T-cell (primary cell): ENCODE measurements around the gene ATRAID. TPM values are rescaled to one million over a fixed set of nuclear protein-coding genes. Genes with fewer than 3 reads are reported as not detected.

Source experiments
- ATAC-seq, 4 experiments: fragments of 200-7000 bp in 3 of 4; fragments of 150-1000 bp in 1 of 4; cut with Tn5 transposase; replicated peaks in 1 of 4; 1 replicate in 3 of 4; 2 replicates in 1 of 4; pipeline ENCODE4 v1.10.0; 2021; ENCODE audit warnings: moderate library complexity in 3 of 4, mild to moderate bottlenecking in 2 of 4, moderate number of reproducible peaks in 1 of 4
- CTCF ChIA-PET, 2 donors: fragments of 300-600 bp; sonication (Branson Sonifier 250); formaldehyde crosslinking; loops; one replicate each; lab custom pipeline; 2022; ENCODE audit warnings: antibody characterized with exemption in 2 of 2; lab: Charles Lee
- POLR2A ChIA-PET, 2 donors: fragments of 300-600 bp; sonication (Branson Sonifier 250); formaldehyde crosslinking; loops; one replicate each; lab custom pipeline; 2022; ENCODE audit warnings: antibody characterized with exemption in 2 of 2; lab: Charles Lee
- DNase-seq, 35 experiments: peaks; one replicate each; pipeline versions ENCODE4 v3.0.0 to v3.0.0-alpha.2; 2013 to 2023
- H3K27ac ChIP-seq: one replicate; pipeline ENCODE4 v1.5.1; 2013; ENCODE audit warnings: low read length
- H3K27me3 ChIP-seq, 2 experiments: replicated peaks in 1 of 2; 1 replicate in 1 of 2; 2 replicates in 1 of 2; pipeline versions ENCODE4 v1.6.1 to v1.7.0; 2013; ENCODE audit warnings: low read length in 1 of 2, mixed read lengths in 1 of 2; ENCODE audit not compliant: control insufficient read depth in 2 of 2, insufficient read depth in 2 of 2; ENCODE audit errors: extremely low read depth in 1 of 2
- H3K36me3 ChIP-seq, 2 donors: 1 replicate in 1 of 2; 2 replicates in 1 of 2; pipeline versions ENCODE4 v1.6.1 to v1.7.0; 2013; ENCODE audit warnings: low read length in 1 of 2; ENCODE audit not compliant: control insufficient read depth in 2 of 2, insufficient read depth in 1 of 2; ENCODE audit errors: extremely low read depth in 1 of 2
- H3K4me1 ChIP-seq, 2 experiments: 1 replicate in 1 of 2; 2 replicates in 1 of 2; pipeline versions ENCODE4 v1.6.1 to v1.7.0; 2013; ENCODE audit warnings: low read length in 2 of 2, mixed read lengths in 1 of 2; ENCODE audit not compliant: insufficient read depth in 2 of 2, control insufficient read depth in 1 of 2; ENCODE audit errors: extremely low read depth in 1 of 2
- H3K4me3 ChIP-seq, 2 donors: 1 replicate in 1 of 2; 2 replicates in 1 of 2; pipeline versions ENCODE4 v1.5.1 to v1.7.0; 2013; ENCODE audit warnings: mild to moderate bottlenecking in 2 of 2, low read length in 1 of 2, moderate library complexity in 1 of 2; ENCODE audit not compliant: control insufficient read depth in 1 of 2; ENCODE audit errors: extremely low read depth in 1 of 2
- H3K9me3 ChIP-seq: 2 replicates; pipeline ENCODE4 v1.7.0; 2013
- H3K27ac Mint-ChIP-seq, 2 donors: one replicate each; pipeline ENCODE4 v1.8.0; 2020 to 2021; ENCODE audit warnings: mild to moderate bottlenecking in 2 of 2, mixed read lengths in 2 of 2
- H3K27me3 Mint-ChIP-seq, 2 donors: one replicate each; pipeline ENCODE4 v1.8.0; 2021 to 2022; ENCODE audit warnings: mixed read lengths in 2 of 2
- H3K36me3 Mint-ChIP-seq: one replicate; pipeline ENCODE4 v1.8.0; 2021; ENCODE audit warnings: mixed read lengths
- H3K4me1 Mint-ChIP-seq, 3 donors: one replicate each; pipeline ENCODE4 v1.8.0; 2020 to 2022; ENCODE audit warnings: mixed read lengths in 3 of 3, mild to moderate bottlenecking in 1 of 3
- H3K4me3 Mint-ChIP-seq, 3 donors: one replicate each; pipeline ENCODE4 v1.8.0; 2020 to 2022; ENCODE audit warnings: mild to moderate bottlenecking in 3 of 3, mixed read lengths in 3 of 3, moderate library complexity in 3 of 3
- H3K9me3 Mint-ChIP-seq, 3 donors: one replicate each; pipeline ENCODE4 v1.8.0; 2020 to 2022; ENCODE audit warnings: mixed read lengths in 3 of 3
- WGBS: methylation state at CpG from one replicate; pipeline ENCODE4 v1.1.5; 2013; ENCODE audit warnings: missing lambda C conversion rate; ENCODE audit not compliant: insufficient coverage; 5-methylcytosine and 5-hydroxymethylcytosine counted together
- total RNA-seq, 35 experiments: library from RNA in 6 of 35; stranded (reverse) in 6 of 35; fragments of 120-200 nt in 1 of 35; gene quantifications; one replicate each; pipeline versions ENCODE4 v1.2.1 to v1.2.4 and lab custom pipeline; 2013 to 2026

The ATRAID gene
- total RNA-seq, 5 donors from 2014 or later (not counting 1 experiment from before 2014, with no cell fraction given): 78.9 to 106 (median 96.0) TPM

- Mint-ChIP-seq H3K27ac (no peak overlapping the region), H3K9me3 (no peaks in the 10 kb centered on the region), H3K36me3 (no peaks in the 10 kb centered on the region), H3K4me1 (no peaks in the 10 kb centered on the region), H3K27me3 (peaks cover 36 to 44% of the 10 kb centered on the region in 2 donors), H3K4me3 (no peak overlapping the region)
- DNase-seq (no peak), ATAC-seq (no peak)
- CTCF ChIA-PET: interaction anchor here in 1 of 2 donors (0.7 to 0.9 kb wide), 2 partner anchors 10 to 12 kb away, joined by 3 read pairs; no protein-coding TSS in a partner anchor
- Histone ChIP-seq H3K9me3 (no peaks in the 10 kb centered on the region), H3K4me3 (no peak overlapping the region), H3K36me3 (no peaks in the 10 kb centered on the region), H3K27ac (no peak overlapping the region), H3K4me1 (no peaks in the 10 kb centered on the region), H3K27me3 (peaks cover 0 to 28% of the 10 kb centered on the region in 2 experiments)
- POLR2A ChIA-PET: interaction anchor here in 1 of 2 donors (0.6 kb wide), 1 partner anchor 1194 kb away, joined by 3 read pairs; no protein-coding TSS in a partner anchor
- WGBS: no CpG with 5 or more reads among the region's 4 CpGs
Measured at GRCh38 chr2:27182346-27182745, 29.5 kb upstream of the ATRAID start.

- Histone ChIP-seq H3K4me1 (no peaks in the 10 kb centered on the region), H3K9me3 (no peaks in the 10 kb centered on the region), H3K27ac (no peak overlapping the region), H3K4me3 (no peak overlapping the region), H3K36me3 (no peaks in the 10 kb centered on the region), H3K27me3 (peaks cover 0 to 28% of the 10 kb centered on the region in 2 experiments)
- DNase-seq (no peak), ATAC-seq (no peak)
- Mint-ChIP-seq H3K27ac (no peak overlapping the region), H3K4me3 (no peak overlapping the region), H3K9me3 (no peaks in the 10 kb centered on the region), H3K36me3 (no peaks in the 10 kb centered on the region), H3K27me3 (peaks cover 30 to 38% of the 10 kb centered on the region in 2 donors), H3K4me1 (no peaks in the 10 kb centered on the region)
- POLR2A ChIA-PET: interaction anchor here in 1 of 2 donors (0.6 kb wide), 1 partner anchor 1945 kb away, joined by 3 read pairs; no protein-coding TSS in a partner anchor
- 100% methylated on average over 1 of the region's 4 CpGs for WGBS
- CTCF ChIA-PET: no interaction called here
Measured at GRCh38 chr2:27184115-27184514, 27.7 kb upstream of the ATRAID start.

- Histone ChIP-seq H3K27me3 (peaks cover 0 to 26% of the 10 kb centered on the region in 2 experiments), H3K4me1 (no peaks in the 10 kb centered on the region), H3K36me3 (no peaks in the 10 kb centered on the region), H3K9me3 (no peaks in the 10 kb centered on the region), H3K27ac (no peak overlapping the region), H3K4me3 (no peak overlapping the region)
- Mint-ChIP-seq H3K9me3 (no peaks in the 10 kb centered on the region), H3K27me3 (peaks cover 21 to 29% of the 10 kb centered on the region in 2 donors), H3K4me1 (no peaks in the 10 kb centered on the region), H3K4me3 (no peak overlapping the region), H3K27ac (no peak overlapping the region), H3K36me3 (no peaks in the 10 kb centered on the region)
- ATAC-seq (no peak), DNase-seq (no peak)
- CTCF ChIA-PET: no interaction called here
- 59% methylated on average over 3 of the region's 6 CpGs for WGBS
- POLR2A ChIA-PET: no interaction called here
Measured at GRCh38 chr2:27185331-27186026, 26.4 kb upstream of the ATRAID start.

- Mint-ChIP-seq H3K9me3 (no peaks in the 10 kb centered on the region), H3K4me1 (no peaks in the 10 kb centered on the region), H3K27ac (no peak overlapping the region), H3K27me3 (peaks cover 9 to 17% of the 10 kb centered on the region in 2 donors), H3K36me3 (no peaks in the 10 kb centered on the region), H3K4me3 (no peak overlapping the region)
- H3K27ac ChIP-seq: no peak overlapping the region
- POLR2A ChIA-PET: interaction anchor here (0.5 to 0.6 kb wide), 2 partner anchors 50 to 244 kb away, joined by 3 to 8 read pairs; no protein-coding TSS in a partner anchor
- DNase-seq: no peak
- H3K9me3 ChIP-seq: no peaks in the 10 kb centered on the region
- peaks cover 0 to 17% of the 10 kb centered on the region in 2 experiments for H3K27me3 ChIP-seq
- 68% methylated on average over 2 of the region's 6 CpGs for WGBS
- no peaks in the 10 kb centered on the region for H3K36me3 ChIP-seq
- no peaks in the 10 kb centered on the region for H3K4me1 ChIP-seq
- H3K4me3 ChIP-seq: no peak overlapping the region
- ATAC-seq: no peak
- CTCF ChIA-PET: no interaction called here
Measured at GRCh38 chr2:27186613-27187345, 25.1 kb upstream of the ATRAID start.

GRCh38 chr2:27189989-27190388 lies 21.9 kb upstream of the ATRAID start:
- Histone ChIP-seq H3K27me3 (peaks cover 0 to 10% of the 10 kb centered on the region in 2 experiments), H3K4me1 (no peaks in the 10 kb centered on the region), H3K36me3 (no peaks in the 10 kb centered on the region), H3K9me3 (no peaks in the 10 kb centered on the region), H3K4me3 (no peak overlapping the region), H3K27ac (no peak overlapping the region)
- peaks cover 0 to 7% of the 10 kb centered on the region in 2 donors for H3K27me3 Mint-ChIP-seq
- DNase-seq (no peak), ATAC-seq (no peak)
- no peaks in the 10 kb centered on the region for H3K4me1 Mint-ChIP-seq
- ChIA-PET POLR2A (interaction anchor here in 1 of 2 donors (0.6 kb wide), 1 partner anchor 107 kb away, joined by 3 read pairs; no protein-coding TSS in a partner anchor), CTCF (no interaction called here)
- H3K36me3 Mint-ChIP-seq: no peaks in the 10 kb centered on the region
- no peak overlapping the region for H3K27ac Mint-ChIP-seq
- H3K4me3 Mint-ChIP-seq: no peak overlapping the region
- H3K9me3 Mint-ChIP-seq: no peaks in the 10 kb centered on the region
- WGBS: no CpG with 5 or more reads among the region's 8 CpGs

GRCh38 chr2:27191070-27191829 lies 20.6 kb upstream of the ATRAID start:
- Histone ChIP-seq H3K4me1 (no peaks in the 10 kb centered on the region), H3K27me3 (peaks cover 0 to 10% of the 10 kb centered on the region in 2 experiments), H3K9me3 (no peaks in the 10 kb centered on the region), H3K27ac (no peak overlapping the region), H3K4me3 (no peak overlapping the region), H3K36me3 (no peaks in the 10 kb centered on the region)
- POLR2A ChIA-PET: no interaction called here
- DNase-seq (peak in 27 of 35 experiments; percentile 10 to 68 (median 33)), ATAC-seq (peak; percentile 64 to 71 (median 68))
- H3K4me3 Mint-ChIP-seq: no peak overlapping the region
- H3K27ac Mint-ChIP-seq: no peak overlapping the region
- H3K4me1 Mint-ChIP-seq: no peaks in the 10 kb centered on the region
- CTCF ChIA-PET: interaction anchor here (0.6 to 1.9 kb wide), 7 partner anchors 16 to 229 kb away, joined by 3 to 9 read pairs (median 3); no protein-coding TSS in a partner anchor
- no peaks in the 10 kb centered on the region for H3K9me3 Mint-ChIP-seq
- H3K36me3 Mint-ChIP-seq: no peaks in the 10 kb centered on the region
- 30% methylated on average over 2 of the region's 8 CpGs for WGBS
- peaks cover 0 to 7% of the 10 kb centered on the region in 2 donors for H3K27me3 Mint-ChIP-seq
